Peyer's patch (tissue), 4 donors: Measurements from ENCODE around the gene ANKFN1.

Experiments used
- POLR2A ChIP-seq, 2 donors: fragments of 450-650 bp; IDR thresholded peaks; one replicate each; pipeline ENCODE4 v1.5.1; 2017; ENCODE audit warnings: antibody characterized with exemption in 2 of 2, mild to moderate bottlenecking in 2 of 2, moderate library complexity in 2 of 2
- TF ChIP-seq, protein P1 (sequence below), 6 experiments: fragments of 450-650 bp in 4 of 6; fragments of 200-600 bp in 2 of 6; sonication (generic) in 1 of 6; IDR thresholded peaks; one replicate each; pipeline ENCODE4 v1.5.1; 2017 to 2019; ENCODE audit warnings: antibody characterized with exemption in 6 of 6, mild to moderate bottlenecking in 3 of 6, moderate library complexity in 1 of 6

DNA sequence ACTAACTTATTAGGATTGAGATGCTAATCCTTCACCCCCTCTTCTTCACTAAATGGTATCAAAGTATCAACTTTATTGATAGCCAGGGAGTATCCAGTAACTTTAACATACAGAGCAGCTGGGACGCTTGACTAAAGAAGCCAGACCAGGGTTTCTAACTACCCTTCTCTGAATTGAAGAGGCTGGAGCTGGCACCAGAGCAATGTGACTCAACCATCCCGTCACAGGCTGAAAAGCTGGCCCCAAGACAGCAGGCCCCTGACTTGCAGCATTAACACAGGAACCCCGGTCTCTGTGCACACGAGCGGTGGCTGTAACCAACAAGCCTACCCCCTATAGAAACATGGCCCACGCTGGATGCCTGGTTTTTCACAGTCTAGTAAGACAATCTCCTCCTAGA, 59.8 kb downstream of the ANKFN1 start:
- TF ChIP-seq, protein P1, sequence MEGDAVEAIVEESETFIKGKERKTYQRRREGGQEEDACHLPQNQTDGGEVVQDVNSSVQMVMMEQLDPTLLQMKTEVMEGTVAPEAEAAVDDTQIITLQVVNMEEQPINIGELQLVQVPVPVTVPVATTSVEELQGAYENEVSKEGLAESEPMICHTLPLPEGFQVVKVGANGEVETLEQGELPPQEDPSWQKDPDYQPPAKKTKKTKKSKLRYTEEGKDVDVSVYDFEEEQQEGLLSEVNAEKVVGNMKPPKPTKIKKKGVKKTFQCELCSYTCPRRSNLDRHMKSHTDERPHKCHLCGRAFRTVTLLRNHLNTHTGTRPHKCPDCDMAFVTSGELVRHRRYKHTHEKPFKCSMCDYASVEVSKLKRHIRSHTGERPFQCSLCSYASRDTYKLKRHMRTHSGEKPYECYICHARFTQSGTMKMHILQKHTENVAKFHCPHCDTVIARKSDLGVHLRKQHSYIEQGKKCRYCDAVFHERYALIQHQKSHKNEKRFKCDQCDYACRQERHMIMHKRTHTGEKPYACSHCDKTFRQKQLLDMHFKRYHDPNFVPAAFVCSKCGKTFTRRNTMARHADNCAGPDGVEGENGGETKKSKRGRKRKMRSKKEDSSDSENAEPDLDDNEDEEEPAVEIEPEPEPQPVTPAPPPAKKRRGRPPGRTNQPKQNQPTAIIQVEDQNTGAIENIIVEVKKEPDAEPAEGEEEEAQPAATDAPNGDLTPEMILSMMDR (IDR thresholded peaks at IDR 0.05), result no peak
- TF ChIP-seq POLR2A (IDR thresholded peaks at IDR 0.05), result no peak
